NT2/D1 (cell line): ENCODE measurements around the gene RBM5.

Experiments used
- SUZ12 ChIP-seq: IDR thresholded peaks from 2 replicates; pipeline ENCODE4 v1.6.1; 2011; ENCODE audit not compliant: insufficient read length, insufficient read depth; ENCODE audit errors: extremely low read depth
- YY1 ChIP-seq: IDR thresholded peaks from 2 replicates; pipeline ENCODE4 v1.6.1; 2011; ENCODE audit not compliant: insufficient read length, insufficient read depth
- ZNF274 ChIP-seq: IDR thresholded peaks from 2 replicates; pipeline ENCODE4 v1.6.1; 2011; ENCODE audit warnings: mild to moderate bottlenecking, low read depth, low read length

- no peak for TF ChIP-seq SUZ12
- no peak for TF ChIP-seq ZNF274
- no peak for TF ChIP-seq YY1
Measured at GRCh38 chr3:50132421-50133282, 43.9 kb downstream of the RBM5 start.
